GM21717 (cell line): Measurements from ENCODE around the gene CCM2.

Source experiments
- ATAC-seq: cut with Tn5 transposase; IDR thresholded peaks from one replicate; pipeline ENCODE4 v1.9.1; 2021; ENCODE audit warnings: mild to moderate bottlenecking, moderate library complexity; ENCODE audit not compliant: unreplicated experiment

Gene CCM2

DNA sequence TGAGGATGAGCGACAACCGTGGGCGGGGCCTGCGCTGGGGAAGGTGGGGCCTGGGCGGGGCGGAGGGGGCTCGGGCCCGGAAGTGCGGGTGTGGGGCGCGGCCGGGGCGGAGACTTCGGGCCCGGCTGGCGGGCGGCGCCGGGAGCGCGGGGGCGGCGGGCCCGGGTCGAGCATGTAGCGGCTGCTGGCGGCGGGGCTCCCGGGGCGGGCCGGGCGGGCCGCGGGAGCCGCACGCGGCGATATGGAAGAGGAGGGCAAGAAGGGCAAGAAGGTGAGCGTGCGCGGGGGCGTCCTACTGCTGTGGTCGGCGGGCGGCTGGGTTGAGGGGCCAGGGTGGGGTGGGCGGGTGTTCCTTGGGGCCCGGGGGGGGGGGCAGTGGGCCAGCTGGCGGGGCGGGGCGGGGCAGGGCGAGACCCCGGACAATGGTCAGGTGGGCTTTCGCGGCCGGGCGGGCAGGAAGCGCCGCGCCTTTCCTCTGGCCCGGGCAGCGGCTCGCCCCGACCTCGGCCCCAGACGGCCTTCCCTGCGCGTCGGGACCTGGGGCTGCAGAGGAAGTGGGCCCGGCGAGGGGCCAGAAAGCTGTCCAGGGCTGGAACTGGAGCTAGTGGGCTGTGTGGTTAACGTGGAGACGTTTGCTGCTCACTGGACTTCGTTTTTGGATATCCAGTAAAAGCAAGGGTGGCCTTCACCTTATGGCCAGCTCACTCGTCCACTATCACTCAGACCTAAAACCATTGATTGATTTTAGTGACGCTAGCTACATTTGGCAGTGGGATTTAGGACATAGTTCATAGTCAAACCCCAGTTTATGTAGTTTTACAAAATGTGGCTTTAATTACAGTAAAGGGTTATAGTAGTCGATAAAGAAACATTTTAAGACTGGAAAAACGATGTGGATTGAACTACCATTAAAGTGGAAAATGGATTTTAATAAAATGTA, at the start of gene CCM2:
CCM2 (plus strand) TSS at position 109 of the 940 bp plus-strand sequence; CDS start at position 242, 133 bp downstream.
- peak; percentile 9 for ATAC-seq

DNA sequence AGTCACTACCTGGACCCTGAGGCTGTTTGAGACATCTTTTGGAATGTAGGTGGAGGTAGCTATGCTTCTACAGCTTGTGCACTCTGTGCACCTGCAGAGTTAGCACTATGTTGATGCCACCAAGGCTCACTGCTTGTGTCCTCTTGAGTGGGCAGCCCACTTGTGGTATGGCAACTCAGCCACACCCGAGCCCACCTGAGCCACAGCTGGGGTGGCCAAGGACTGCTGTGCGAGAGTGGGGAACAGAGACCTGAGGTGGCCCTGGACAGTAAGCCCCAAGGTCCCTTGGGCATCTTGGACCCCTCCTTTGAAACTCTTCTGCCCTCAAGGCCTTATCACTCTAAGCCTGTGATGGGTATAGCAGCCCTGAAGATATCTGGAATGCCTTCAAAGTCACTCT, 46.8 kb upstream of the CCM2 start:
- ATAC-seq = no peak

DNA sequence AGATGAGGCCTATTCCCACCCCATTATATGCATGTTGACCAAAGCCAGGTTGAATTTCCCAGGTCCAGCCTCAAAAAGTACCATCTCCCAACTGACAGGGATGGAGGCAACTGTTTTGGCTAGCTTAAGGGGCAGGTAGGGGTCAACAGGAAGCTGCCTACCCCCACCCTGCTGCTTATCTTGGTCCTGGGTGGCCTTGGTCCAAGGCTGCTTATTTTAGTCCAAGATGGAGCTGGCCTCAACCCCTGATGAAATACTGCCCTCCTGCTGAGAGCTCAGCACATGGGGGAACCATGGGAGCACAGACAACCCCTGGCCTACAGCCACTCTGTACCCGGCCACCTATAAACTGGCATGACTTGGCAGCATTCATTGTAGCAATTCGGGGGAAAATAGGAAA, 44.3 kb upstream of the CCM2 start:
- no peak for ATAC-seq

DNA sequence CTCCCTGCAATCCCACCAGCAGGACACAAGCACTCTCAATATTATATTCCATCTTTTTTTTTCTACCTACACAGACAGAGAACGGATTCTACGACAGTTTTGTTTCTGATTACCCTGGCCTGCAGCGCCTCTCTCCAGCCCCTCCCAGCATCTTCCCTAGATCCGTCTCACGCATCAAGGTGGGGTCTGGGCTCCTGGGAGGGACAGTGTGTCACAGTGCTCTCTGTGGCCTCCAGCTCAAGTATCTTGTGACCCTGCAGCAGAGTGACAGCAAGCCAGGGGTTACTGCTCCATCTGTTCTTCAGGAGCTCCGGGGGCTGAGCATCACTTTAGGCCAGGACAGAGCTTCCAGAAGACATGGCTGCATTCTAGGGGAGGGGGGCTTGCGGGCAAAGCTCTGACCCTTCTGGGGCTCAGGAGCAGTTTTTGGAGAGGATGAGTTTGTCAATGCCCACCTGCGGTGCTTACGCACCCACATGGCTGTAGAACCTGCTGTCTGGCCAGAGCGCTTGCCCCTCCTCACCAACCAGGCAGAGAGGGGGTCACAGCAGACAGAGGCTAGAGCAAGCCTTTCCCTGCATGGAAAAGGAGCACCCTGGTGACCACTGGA, 43.7 kb upstream of the CCM2 start:
- ATAC-seq = no peak

DNA sequence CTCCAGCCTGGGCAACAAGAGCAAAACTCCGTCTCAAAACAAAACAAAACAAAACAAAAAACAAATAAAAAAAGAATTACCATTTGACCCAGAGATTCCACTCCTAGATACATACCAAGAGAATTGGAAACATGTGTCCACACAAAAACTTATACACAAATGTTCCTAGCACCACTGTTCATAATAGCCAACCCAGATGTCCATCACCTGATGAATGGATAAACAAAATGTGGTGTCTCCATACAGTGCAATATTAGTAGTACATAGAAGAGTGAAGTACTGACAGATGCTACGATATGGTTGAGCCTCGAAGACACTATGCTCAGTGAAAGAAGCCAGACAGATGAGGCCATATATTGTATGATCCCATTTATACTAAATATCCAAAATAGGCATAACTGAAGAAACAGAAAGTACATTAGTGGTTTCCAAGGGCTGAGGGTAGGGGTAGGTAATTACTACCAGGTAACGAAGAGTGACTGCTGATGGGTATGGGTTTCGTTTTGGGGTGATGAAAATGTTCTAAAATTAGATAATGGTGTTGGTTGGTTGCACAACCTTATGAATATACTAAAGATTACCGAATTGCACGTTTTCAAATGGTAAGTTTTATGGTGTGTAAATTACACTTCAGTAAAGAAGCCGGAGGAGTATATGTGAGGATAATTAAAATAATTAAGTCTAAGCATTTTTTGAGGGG, 41.2 kb upstream of the CCM2 start:
- no peak for ATAC-seq

GRCh38 chr7:44959433-44959951, 40.5 kb upstream of the CCM2 start:
- no peak for ATAC-seq

DNA sequence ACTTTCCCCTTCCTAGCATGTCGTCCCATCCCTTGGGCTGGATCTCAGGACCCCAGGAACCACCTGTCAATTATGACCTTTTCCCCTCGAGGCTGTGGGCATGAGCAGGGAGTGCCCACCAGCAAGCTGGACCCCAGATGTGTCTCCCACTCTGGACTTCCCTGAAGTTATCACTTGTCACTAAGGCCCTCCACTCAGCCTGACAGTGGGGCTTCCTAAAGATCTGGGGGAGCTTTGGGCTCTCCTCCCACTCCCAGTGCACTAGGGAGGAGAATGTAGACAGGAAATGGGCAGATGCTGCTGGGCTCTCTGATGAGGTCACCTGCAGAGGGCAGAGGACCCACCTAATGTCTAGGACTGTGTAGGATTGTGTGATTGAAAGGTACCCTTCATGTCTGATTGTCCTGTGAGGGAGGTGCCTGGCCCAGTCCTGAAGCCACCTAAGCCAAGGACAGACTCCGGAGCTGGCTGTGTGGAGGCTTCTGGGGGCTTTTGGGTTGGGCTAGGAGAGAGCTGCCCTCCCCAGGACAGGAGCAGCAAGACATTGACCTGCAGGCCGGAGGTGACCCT, 39.9 kb upstream of the CCM2 start:
- ATAC-seq = no peak

GRCh38 chr7:44961844-44962482, 38.0 kb upstream of the CCM2 start:
- no peak for ATAC-seq

- ATAC-seq = no peak
Observed at GRCh38 chr7:44962483-44963251, 37.3 kb upstream of the CCM2 start.

- no peak for ATAC-seq
Observed at GRCh38 chr7:44963364-44964290, 36.4 kb upstream of the CCM2 start.

- ATAC-seq = no peak
Observed at GRCh38 chr7:44964384-44964830, 35.6 kb upstream of the CCM2 start.

DNA sequence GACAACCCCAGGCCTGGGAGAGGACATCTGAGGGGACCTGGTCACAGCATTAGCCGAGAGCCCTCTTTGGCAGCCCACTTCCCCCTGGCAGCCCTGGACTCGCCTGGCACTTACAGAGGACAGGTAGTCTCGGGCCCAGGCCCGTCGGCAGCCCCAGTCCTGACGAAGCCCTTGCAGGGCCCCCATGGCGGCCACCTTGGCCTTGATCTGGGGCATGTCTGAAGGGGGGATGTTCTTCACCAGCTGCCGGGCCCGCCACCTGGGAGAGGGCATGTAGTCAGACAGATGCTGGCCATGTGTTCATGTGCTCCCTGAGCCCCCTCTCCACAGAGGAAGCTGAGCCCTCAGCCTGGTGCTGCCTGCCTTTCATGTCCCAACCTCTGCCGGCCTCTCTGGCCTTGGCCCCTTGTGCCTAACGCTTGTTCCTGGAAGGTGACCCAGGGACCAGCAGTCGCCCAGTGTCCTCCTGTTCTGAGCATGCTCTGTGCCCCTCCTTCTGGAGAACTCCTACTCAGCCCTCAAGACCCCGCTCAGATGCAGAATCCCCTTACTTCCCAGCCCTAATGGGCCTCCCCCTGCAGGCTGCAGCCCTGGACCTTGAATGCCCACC, 35.1 kb upstream of the CCM2 start:
- ATAC-seq = no peak

- ATAC-seq = no peak
Observed at GRCh38 chr7:44965441-44965903, 34.5 kb upstream of the CCM2 start.

GRCh38 chr7:44965937-44966730, 33.9 kb upstream of the CCM2 start:
- ATAC-seq = no peak

DNA sequence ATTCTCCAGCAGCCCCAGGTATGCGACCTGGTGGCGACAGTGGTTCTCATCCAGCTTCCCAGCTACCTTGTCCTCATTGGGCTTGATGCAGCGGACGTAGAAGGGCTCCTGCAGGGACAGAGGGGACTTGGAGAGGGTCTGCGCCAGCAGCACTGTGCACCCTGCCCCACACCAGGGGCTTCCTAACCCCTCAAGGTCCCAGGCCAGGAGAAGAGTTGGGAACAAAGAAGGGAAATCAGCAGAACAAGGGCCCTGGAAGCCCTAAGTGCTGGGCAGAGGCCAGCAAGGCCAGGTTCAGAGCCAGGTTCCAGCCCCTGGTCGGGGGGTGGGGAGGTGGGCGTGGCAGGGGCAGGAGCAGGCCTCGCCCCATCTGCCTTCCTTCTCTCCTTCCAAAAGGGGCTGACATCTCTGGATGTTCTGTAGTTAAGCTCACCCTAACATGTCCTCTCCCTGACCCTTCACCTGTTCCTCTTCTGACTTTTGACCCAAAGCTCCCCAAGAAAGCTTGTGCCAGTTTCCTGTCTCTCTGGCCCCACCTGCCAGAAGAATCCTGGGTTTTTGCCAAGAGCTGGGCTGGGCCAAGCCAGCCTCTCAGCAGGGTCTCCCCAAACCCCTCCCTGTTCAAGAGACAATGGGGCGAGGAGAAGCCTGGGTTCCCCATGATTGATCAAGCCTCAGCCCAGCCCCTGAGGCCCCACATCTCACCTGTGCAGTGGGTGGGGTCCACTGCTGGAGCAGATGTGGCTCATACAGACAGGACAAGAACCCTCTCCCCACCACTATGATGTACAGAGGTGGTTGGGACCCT, 33.1 kb upstream of the CCM2 start:
- ATAC-seq = no peak
